ENCODE results near the gene LACTB.
"Not testable (repeated sequence)": the region's sequence is repeated elsewhere in the genome, so short reads cannot be mapped to it uniquely, and the experiment has no call there.

Gene LACTB

DNA sequence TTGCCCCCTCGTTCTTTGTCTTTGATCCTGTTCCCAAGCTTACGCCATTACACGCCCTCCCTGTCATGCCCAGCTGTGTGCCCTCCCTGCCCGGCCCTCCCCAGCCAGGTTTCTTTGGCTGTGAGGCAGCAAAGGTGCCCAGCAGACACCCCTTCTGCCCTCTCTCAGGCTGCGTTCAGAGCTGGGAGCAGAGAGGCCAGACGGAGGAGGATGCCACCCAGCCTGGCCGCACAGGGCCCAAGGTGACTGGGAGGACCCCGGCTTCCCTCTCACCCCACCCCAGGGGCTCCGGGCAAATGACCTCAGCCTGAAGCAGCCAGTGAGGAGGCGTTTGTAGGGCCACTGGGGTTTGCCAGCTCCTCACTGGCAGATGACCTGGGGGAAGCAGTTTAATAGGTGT, 30.8 kb upstream of the LACTB start:
- DNase-seq, result no peak

DNA sequence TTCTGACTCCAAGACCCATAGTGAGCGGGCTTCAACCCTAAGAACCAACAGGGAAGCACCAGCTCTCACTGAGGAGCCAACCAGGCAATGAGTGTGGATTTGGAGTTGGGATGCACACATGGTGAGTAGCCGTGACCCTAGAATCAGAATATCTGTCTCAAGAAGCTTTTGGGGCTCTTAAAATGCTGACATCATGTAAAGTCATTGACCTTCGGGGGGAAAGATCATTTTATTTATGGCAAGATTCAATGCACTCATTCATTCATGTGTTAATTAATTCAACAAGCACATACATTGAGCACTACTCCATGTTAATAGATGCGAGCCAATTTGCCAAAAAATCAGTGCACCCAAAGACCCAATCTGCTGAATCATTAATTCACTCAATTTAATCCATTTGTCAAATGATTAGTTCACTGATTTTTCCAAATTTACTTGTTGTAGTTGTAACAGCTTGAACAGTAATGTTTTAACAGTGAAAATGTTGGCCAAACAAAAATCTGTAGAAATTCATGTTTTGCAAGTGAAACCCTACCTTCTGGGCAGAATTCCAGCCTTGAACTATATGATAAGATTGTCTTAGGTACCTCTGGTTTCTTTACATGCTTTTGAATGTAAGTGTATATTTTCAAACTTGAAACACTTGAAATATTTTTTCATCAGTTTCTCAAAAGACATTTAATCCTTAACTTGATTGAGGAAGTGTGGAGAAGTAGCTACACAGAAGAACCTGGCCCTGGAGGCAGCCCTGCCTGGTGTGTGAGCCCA, 29.8 kb upstream of the LACTB start:
- no peak for DNase-seq

DNA sequence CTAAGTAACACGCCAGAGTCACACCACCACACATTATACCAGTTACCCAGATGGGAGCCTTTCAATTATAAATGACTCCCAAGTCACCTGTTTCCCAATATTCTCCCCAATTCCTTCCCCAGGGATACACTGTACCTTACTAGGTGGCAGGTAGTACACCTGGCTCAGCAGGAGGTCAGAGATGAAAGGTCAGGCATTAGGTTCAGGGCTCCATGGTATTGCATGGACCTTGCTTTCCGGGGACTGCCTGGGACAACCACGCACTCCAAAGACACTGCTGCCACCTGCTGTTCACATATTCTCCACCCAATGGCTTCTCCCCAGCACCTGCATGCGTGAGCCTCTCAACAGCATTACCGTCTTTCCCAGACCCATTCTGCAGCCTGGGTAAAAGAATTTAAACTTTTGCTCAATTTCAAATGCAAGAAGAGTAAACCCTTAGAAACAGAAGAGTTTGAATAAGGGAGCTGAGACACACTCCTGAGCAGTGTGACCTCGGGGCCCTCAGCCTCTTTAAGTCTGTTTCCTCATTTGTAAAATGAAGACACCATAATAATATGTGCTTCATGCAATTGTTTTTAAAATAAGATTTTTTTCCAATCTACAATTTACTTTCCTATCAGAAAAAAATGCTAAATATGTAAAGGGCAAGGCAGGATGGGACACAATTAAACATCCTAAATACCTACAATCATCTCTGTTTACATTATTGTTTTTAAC, 28.0 kb upstream of the LACTB start:
- DNase-seq, result peak; percentile 39

DNA sequence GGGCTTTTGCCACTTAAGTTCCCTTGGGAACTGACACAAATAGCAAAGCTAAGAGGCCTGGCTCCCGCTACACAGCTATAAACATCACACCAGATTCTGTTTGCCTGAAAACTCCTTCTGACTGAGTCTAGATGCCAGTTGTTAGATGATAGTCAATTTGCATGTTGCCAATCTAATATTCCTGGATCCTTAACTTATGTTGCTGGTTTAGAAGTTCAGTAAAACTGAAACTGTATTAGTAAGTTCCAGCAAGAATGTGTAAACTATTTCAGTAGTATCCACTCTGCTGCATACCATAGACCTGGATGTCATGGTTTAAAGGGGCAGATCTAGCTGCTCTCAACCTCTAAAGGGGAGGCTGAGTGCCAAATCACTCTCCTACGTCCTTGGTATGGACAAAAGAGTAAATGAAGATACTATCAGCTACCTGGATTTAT, 27.1 kb upstream of the LACTB start:
- DNase-seq, result no peak

DNA sequence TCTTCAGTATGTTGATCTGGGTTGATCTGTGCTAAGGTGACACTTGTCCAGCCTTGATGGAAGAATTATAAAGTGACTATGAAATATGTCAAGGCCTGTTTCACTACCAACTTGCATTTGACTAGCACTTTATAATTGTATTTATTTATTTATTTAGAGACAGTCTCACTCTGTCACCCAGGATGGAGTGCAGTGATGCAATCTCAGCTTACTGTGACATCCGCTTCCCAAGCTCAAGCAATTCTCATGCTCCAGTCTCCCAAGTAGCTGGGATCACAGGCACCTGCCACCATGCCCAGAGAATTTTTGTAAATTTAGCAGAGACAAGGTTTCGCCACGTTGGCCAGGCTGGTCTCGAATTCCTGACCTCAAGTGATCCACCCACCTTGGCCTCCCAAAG, 25.5 kb upstream of the LACTB start:
- no peak for DNase-seq

DNA sequence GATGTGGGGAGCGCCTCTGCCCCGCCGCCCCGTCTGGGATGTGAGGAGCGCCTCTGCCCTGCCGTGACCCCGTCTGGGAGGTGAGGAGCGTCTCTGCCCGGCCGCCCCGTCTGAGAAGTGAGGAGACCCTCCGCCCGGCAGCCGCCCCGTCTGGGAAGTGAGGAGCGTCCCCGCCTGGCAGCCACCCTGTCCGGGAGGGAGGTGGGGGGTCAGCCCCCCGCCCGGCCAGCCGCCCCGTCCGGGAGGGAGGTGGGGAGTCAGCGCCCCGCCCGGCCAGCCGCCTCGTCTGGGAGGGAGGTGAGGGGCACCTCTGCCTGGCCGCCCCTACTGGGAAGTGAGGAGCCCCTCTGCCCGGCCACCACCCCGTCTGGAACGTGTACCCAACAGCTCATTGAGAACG, 22.8 kb upstream of the LACTB start:
- DNase-seq, result not testable (repeated sequence)

DNA sequence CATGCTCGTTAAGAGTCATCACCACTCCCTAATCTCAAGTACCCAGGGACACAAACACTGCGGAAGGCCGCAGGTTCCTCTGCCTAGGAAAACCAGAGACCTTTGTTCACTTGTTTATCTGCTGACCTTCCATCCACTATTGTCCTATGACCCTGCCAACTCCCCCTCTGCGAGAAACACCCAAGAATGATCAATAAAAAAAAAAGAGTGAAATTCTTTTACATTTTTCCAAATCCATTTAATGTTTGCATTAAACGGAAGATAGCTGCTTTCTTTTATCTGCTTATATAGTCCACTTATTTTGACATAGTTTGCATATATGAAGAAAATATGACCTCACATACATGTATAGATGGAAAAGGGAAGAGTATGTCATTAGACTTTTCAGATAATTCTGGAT, 22.1 kb upstream of the LACTB start:
- DNase-seq, result not testable (repeated sequence)

DNA sequence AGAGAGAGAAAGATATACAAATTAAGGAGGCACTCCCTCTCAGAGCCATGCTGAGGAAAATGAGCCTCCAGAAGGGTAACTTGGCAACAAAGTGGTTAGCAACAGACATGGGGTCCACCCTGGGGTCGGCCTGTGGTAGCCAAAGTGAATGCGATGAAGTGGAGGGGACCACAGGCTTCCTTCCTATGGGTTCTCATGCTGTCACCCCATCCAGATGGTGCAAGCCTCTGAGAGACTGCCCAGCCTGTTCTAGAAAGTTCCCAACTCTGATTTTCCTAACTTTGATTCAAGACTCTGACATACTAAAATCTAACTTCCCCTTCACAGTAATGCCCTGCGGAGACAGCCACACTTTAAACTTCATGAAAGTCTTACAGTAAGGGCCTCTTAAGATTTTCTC, 18.2 kb upstream of the LACTB start:
- DNase-seq, result no peak

DNA sequence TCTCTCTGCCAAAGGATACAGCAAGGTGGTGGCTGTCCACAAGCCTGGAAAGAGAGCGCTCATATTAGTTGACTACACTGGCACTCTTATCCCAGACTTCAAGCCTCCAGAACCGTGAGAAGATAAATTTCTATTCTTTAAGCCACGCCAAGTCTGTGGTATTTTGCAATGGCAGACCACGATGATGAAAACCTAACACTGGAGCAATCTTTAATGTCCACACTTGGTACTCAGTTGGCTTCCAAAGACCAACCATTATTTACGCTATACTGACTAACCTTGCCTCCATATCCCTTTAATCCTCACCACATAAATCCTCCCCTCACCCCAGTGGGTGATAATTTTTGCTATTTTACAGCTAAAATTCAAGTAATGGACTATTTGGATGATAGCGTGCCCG, 16.9 kb upstream of the LACTB start:
- no peak for DNase-seq

DNA sequence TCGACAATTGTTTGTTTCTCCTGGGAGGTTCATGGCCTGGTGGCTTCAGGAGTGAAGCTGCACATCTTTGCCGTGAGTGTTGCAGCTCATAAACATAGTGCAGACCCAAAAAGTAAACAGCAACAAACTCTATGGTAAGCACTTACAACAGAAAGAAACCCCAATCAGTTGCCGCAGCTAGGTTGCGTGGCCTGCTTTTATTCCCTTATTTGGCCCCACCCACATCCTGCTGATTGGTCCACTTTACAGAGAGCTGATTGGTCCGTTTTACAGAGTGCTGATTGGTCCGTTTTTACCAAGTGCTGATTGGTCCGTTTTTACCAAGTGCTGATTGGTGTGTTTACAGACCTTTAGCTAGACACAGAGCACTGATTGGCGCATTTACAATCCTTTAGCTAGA, 16.3 kb upstream of the LACTB start:
- not testable (repeated sequence) for DNase-seq

DNA sequence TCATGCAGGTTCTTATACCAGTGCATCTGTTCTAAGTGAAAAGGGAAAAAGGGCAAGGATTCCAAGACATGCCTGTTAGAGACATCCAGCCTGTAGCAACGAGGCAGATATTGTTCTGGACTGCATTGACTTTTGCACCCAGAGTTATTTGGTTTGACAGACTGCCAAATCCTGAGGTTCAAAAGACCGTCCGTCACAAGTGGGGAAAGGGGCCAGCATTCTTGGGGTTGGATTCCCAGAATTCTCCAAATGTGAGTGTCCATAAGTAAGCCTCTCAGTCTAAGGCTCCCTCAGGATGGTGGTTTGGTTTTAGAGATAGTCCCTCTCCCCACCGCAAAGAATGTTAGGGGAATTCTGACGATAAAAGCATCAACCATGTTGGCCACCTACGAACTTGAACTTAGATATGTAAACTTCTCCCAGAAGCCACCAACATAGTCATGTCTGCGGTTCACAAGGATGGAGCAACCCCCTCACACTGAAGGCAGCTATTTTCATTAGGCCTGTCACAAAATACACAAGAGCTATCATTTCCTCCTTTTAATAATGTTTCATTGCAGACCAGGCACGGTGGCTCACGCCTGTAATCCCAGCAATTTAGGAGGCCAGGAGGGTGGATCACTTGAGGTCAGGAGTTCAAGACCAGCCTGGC, 13.6 kb upstream of the LACTB start:
- DNase-seq, result no peak

DNA sequence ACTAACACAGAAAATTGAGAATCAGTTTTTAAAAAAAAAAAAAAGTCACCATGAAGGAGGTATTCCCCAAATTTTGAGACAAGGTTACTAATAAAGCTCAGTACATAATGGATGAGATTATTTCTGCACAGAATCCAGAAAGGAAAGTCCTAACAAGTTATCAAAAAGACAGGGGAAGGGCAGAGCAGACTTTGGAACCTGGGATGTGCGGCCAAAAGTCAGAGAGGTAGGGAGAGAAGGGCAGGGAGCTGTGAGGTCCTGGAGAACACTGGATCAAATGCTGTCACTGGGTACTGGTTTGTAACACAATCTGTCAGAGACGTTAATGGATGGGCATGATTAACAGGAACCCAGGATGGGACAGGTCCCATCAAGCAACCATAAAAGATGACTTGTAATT, 12.2 kb upstream of the LACTB start:
- DNase-seq, result no peak

DNA sequence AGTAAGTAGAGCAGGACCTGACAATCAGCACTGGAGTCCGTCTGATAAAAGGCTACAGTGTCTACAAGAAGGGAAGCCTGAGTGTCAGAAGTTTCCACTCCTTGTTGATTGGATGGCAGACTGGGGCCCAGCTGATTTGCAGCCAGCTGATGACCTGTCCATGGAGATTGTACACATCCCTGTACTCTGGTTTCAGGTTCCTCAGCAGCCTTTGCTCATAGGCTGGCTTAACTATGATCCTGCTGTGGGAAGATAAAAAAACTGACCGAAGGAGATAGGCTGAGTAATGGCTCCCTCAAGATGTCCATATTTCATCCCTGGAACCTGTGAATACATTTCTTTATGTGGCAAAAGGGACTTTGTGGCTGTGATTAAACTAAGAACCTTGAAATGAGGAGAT, 11.7 kb upstream of the LACTB start:
- DNase-seq, result no peak

DNA sequence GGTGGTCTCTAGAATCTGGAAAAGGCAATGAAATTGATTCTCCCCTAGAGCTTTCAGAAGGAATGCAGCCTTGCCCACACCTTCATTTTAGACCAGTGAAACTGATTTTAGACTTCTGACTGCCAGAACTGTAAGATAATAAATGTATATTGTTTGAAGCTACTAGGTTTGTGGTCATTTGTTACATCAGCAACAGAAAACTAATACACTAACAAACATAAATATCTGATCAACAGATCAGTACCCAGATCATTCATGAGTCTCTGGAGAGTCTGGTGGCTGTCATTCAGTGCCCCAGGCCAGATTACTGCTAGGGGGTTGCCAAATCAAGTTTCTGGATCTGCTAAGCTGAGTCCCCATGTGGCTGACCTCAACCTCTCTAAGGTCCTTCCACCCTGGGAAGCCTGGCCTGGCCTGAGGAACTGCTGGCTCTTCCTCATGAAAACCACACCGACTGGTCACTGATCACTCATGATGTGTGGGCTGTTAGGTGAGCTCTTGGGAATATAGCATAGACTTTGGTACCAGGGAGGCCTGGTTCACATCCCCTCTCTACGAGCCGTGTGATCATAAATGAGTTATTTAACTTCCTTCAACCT, 11.1 kb upstream of the LACTB start:
- DNase-seq, result no peak

DNA sequence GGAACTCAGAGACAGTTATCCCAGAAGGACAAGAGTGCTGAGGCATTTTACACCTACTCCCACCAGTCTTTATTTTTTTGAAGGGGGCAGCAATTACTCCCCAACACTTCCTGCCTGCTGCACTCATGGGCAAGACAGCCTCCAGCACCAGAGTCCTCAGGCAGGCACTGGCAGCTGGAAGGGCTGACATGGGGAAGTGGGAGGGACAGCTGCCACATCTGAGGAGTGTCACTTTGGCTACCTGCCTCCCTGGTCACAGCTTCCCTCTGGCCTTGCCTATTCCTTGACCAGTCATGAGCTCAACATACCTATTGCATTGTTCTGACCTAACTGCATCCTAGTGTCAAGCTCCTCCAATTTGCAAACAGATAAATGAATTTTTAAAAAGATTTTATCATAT, 10.2 kb upstream of the LACTB start:
- DNase-seq, result no peak

DNA sequence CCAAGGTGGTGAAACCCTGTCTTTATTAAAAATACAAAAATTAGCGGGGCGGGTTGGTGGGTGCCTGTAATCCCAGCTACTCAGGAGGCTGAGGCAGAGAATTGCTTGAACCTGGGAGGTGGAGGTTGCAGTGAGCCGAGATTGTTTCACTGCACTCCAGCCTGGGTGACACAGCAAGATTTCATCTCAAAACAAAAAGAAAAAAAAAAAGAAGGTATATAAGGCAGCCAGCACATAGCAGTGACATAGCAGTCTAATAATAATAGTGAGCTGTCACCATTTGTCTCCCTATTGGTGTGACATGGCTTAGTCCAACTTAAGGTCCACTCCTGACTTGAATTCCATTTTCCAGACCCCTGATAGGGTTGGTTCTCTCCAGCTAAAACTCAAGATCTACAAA, 8.8 kb upstream of the LACTB start:
- no peak for DNase-seq

DNA sequence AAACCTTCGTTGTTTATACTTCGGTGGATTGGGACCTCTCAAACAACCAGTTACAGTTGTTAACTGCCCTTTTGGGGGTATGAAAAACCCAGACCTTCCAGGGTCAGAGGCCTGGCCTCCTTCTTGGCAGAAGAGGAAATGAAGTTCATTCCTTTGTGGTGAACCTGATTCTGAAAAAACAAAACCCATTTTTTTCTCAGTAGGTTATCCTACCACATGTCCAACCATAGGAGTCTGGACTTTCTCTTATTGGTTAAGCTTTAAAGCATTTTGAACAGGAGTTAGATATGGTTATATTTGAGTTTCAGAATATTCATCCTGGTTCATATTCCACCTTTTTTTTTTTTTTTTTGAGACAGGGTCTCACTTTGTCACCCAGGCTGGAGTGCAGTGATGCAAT, 7.2 kb upstream of the LACTB start:
- no peak for DNase-seq

DNA sequence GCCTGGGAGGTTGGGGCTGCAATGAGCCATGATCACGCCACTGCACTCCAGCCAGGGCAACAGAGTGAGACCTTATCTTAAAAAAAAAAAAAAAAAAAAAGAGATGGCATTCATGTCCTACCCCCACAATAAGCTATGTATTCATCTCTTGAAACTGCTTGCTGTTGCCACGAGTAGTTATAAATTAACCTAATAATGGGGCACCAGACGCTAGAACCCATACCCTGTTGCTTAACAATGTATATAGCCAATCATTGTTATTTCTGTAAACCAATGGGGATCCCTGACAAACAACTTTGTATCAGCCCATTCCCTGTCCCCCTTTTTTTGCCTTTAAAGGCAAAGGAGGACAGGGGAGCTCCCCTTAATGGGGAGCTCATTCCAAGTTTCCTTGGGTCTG, 2.8 kb upstream of the LACTB start:
- no peak for DNase-seq

DNA sequence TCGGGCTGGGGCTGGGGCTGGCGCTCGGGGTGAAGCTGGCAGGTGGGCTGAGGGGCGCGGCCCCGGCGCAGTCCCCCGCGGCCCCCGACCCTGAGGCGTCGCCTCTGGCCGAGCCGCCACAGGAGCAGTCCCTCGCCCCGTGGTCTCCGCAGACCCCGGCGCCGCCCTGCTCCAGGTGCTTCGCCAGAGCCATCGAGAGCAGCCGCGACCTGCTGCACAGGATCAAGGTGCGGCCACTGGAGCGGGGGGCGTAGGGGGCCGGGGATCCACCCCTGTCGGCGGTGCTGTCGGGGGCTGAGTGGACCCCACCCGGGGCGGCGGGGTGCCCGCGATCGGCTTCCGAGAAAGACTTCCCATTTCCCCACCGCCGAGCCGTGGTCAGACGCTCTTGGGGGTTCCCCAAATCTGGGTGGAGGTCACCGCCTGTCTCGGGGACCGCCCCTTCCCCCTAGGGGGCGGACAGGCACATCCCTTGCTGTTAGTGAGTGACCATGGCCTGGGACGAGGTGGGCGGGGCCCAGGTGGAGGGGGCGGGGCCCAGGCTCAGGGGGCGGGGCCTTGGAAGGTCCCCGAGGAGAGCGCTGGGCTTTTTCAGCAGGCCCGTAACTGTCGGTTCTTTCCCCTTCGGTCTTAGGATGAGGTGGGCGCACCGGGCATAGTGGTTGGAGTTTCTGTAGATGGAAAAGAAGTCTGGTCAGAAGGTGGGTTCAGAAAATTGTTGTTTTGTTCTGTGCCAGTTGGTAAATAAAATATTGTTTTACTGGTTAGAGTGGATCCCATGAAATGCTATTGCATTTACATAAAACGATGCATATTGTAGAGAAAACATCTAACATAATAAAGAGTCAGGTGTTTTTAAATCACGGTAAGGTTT, 578 bp downstream of the LACTB start:
- peak; percentile 18 for DNase-seq

DNA sequence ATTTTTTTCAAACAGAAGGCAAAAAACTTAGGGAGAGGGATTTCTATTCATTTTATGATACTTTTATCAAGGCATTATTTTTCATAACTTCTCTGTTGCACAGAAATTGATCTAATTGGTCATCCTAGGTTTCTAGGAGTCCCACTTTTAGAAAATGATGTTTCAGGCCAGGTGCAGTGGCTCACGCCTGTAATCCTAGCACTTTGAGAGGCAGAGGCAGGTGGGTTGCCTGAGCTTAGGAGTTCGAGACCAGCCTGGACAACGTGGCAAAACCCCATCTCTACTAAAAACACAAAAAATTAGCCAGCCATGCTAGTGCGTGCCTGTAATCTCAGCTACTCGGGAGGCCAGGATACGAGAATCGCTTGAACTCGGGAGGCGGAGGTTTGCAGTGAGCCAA, 2.8 kb downstream of the LACTB start:
- DNase-seq, result no peak

DNA sequence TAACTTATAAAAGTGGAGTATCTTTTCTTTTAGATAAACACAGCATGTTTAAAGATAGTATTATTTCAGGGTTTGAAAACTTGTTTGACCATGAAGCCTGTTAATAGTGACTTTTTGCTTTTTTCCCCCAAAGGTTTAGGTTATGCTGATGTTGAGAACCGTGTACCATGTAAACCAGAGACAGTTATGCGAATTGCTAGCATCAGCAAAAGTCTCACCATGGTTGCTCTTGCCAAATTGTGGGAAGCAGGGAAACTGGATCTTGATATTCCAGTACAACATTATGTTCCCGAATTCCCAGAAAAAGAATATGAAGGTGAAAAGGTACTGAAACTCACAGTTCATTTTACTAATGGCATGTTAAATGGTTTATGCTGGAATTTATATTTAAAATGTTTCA, 5.1 kb downstream of the LACTB start:
- DNase-seq, result no peak

DNA sequence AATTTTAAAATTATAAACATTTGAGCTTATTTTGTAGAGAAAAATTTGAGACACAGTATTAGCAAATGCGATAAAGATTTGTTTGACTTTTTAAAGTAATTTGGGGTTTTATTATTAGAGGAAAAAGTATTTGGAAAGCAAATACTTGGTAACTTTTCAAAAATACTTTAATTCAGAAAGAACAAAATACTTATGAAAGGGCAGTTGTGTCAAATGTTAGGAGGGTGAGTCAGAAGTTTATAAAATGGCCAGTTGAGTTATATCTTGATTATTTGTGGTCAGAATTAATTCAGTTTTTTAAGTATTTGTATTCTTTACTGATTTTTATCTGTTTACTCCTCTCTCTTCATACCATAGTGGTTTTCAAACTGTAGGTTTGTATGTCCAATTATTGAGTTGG, 12.1 kb downstream of the LACTB start:
- DNase-seq, result no peak
